Measurements from ENCODE around the gene XPC. TPM values are rescaled to one million over a fixed set of nuclear protein-coding genes. Genes with fewer than 3 reads are reported as not detected.

XPC gene
- total and polyA plus RNA-seq, 12 donors = 7.3 to 15.8 (median 9.8) TPM

GRCh38 chr3:14202874-14203520 lies 24.6 kb upstream of the XPC start:
- Histone ChIP-seq H3K9me3 (no peaks in the 10 kb centered on the region), H3K27me3 (no peaks in the 10 kb centered on the region), H3K4me3 (no peak overlapping the region), H3K27ac (peak overlapping the region in 1 of 10 donors; percentile 79), H3K36me3 (peaks cover 0 to 24% (median 13%) of the 10 kb centered on the region in 9 donors), H3K4me1 (peaks cover 6 to 43% (median 21%) of the 10 kb centered on the region in 9 donors)
- DNase-seq (no peak), ATAC-seq (peak in 2 of 8 donors; percentile 2 to 10)
- TF ChIP-seq, protein P1, sequence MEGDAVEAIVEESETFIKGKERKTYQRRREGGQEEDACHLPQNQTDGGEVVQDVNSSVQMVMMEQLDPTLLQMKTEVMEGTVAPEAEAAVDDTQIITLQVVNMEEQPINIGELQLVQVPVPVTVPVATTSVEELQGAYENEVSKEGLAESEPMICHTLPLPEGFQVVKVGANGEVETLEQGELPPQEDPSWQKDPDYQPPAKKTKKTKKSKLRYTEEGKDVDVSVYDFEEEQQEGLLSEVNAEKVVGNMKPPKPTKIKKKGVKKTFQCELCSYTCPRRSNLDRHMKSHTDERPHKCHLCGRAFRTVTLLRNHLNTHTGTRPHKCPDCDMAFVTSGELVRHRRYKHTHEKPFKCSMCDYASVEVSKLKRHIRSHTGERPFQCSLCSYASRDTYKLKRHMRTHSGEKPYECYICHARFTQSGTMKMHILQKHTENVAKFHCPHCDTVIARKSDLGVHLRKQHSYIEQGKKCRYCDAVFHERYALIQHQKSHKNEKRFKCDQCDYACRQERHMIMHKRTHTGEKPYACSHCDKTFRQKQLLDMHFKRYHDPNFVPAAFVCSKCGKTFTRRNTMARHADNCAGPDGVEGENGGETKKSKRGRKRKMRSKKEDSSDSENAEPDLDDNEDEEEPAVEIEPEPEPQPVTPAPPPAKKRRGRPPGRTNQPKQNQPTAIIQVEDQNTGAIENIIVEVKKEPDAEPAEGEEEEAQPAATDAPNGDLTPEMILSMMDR (IDR thresholded peaks at IDR 0.05) = no peak
- intact Hi-C loops (cut with DNase I) = loop anchor here (1.0 to 10.0 kb wide), 8 partner anchors 52 to 352 kb away; no protein-coding TSS in a partner anchor
- 69 to 76% methylated on average over 23 of the region's 23 CpGs for WGBS, 2 donors

DNA sequence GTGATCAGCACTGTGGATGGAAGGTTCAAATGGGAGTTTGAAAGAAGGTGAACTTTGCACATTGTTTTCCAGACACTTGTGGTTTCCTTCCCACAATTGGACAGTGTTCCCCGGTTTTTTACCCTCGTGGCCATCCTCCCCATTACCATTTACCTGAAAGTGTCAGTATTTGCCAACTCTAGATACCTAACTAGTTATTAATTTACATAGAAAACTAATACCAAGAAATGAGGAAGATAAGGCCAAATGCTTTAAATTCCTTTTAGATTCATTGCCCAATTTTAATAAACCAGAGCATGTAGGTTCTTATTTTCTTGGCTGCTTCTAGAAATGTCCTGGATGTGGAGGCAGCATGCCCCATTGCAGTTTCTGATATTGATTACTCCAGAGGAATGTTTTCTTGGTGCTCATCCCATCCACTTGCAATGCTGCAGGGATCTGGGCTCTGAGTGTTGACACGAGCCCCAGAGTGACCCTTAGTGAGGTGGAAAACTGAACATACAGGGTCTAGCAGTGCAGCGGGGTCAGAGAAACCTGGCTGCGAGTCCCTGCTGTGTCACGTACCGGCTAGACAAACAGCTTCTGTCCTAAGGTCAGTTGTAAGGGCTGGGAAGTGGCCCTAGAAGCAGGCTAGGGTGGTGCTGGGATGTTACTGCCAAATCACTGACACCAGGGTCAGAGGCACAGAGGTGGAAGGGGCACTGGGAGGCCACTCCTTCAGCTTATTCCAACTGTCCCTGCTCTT lies 23.7 kb upstream of the XPC start:
- peaks cover 0 to 33% (median 15%) of the 10 kb centered on the region in 9 donors for H3K36me3 ChIP-seq
- ATAC-seq (peak in 1 of 8 donors; percentile 36), DNase-seq (no peak)
- no peaks in the 10 kb centered on the region for H3K27me3 ChIP-seq
- peaks cover 6 to 43% (median 21%) of the 10 kb centered on the region in 9 donors for H3K4me1 ChIP-seq
- H3K9me3 ChIP-seq = no peaks in the 10 kb centered on the region
- TF ChIP-seq, protein P1 (IDR thresholded peaks at IDR 0.05) = no peak
- no peak overlapping the region for H3K4me3 ChIP-seq
- intact Hi-C loops (cut with DNase I) = loop anchor here in 9 of 10 donors (2.0 to 10.0 kb wide), 7 partner anchors 53 to 353 kb away; no protein-coding TSS in a partner anchor
- H3K27ac ChIP-seq = no peak overlapping the region
- WGBS, 2 donors = 70 to 75% methylated on average over 7 of the region's 7 CpGs

GRCh38 chr3:14200841-14201240 lies 22.4 kb upstream of the XPC start:
- Histone ChIP-seq H3K4me3 (no peak overlapping the region), H3K27ac (no peak overlapping the region), H3K36me3 (peaks cover 0 to 45% (median 15%) of the 10 kb centered on the region in 9 donors), H3K4me1 (peaks cover 6 to 43% (median 21%) of the 10 kb centered on the region in 9 donors), H3K9me3 (no peaks in the 10 kb centered on the region), H3K27me3 (no peaks in the 10 kb centered on the region)
- DNase-seq = no peak
- intact Hi-C loops (cut with DNase I) = loop anchor here in 9 of 10 donors (5.0 to 10.0 kb wide), 4 partner anchors 54 to 354 kb away; no protein-coding TSS in a partner anchor
- TF ChIP-seq, protein P1 (IDR thresholded peaks at IDR 0.05) = no peak
- ATAC-seq = no peak
- WGBS, 2 donors = 93 to 94% methylated on average over 4 of the region's 4 CpGs

DNA sequence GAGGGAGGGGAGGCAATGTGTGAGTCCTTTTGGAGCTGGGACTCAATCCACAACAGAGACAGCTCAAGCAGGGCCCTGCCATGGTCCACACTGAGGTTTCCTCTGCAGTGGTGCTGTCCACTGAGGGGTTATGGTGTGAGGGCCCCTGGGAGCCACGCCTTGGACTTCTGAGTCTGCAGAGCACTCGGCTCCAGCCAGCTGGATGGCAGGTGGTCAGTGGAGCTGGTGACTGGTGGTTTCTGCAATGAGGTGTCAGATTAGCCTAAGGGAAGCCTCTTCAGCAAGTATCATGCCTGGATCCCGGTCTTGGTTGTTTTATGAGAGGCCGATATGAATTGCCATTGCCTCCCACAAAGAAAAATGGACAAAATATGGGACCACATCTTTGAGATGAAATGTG lies 21.9 kb upstream of the XPC start:
- H3K27ac ChIP-seq = no peak overlapping the region
- no peak overlapping the region for H3K4me3 ChIP-seq
- no peak for DNase-seq
- peaks cover 0 to 48% (median 15%) of the 10 kb centered on the region in 9 donors for H3K36me3 ChIP-seq
- H3K4me1 ChIP-seq = peaks cover 6 to 39% (median 21%) of the 10 kb centered on the region in 9 donors
- WGBS, 2 donors = 81 to 86% methylated on average over 4 of the region's 4 CpGs
- H3K27me3 ChIP-seq = no peaks in the 10 kb centered on the region
- no peak for ATAC-seq
- TF ChIP-seq, protein P1 (IDR thresholded peaks at IDR 0.05) = no peak
- intact Hi-C loops (cut with DNase I) = loop anchor here in 9 of 10 donors (5.0 to 10.0 kb wide), 4 partner anchors 55 to 355 kb away; no protein-coding TSS in a partner anchor
- no peaks in the 10 kb centered on the region for H3K9me3 ChIP-seq
